Measurements from ENCODE around the gene NFATC2IP.

The NFATC2IP gene

GRCh38 chr16:28905229-28905754, 45.4 kb upstream of the NFATC2IP start:
- in situ Hi-C loops (cut with HindIII; ENCODE audit: low sequenced_read_pairs): no loop called here
- H3K4me3 ChIP-seq (ENCODE audit: low read depth, low read length): no peak overlapping the region
- no peak for TF ChIP-seq CTCF (IDR thresholded peaks at IDR 0.05; ENCODE audit: low read depth, low read length)
- DNase-seq (ENCODE audit: low read depth, low spot score): no peak

- DNase-seq (ENCODE audit: low read depth, low spot score): no peak
- H3K4me3 ChIP-seq (ENCODE audit: low read depth, low read length): no peak overlapping the region
- in situ Hi-C loops (cut with HindIII; ENCODE audit: low sequenced_read_pairs): no loop called here
- TF ChIP-seq CTCF (IDR thresholded peaks at IDR 0.05; ENCODE audit: low read depth, low read length): no peak
Observed at GRCh38 chr16:28905800-28906372, 44.9 kb upstream of the NFATC2IP start.

- no peak for TF ChIP-seq CTCF (IDR thresholded peaks at IDR 0.05; ENCODE audit: low read depth, low read length)
- DNase-seq (ENCODE audit: low read depth, low spot score): no peak
- no peak overlapping the region for H3K4me3 ChIP-seq (ENCODE audit: low read depth, low read length)
- in situ Hi-C loops (cut with HindIII; ENCODE audit: low sequenced_read_pairs): no loop called here
Observed at GRCh38 chr16:28910086-28911031, 40.4 kb upstream of the NFATC2IP start.

GRCh38 chr16:28912558-28912957, 38.2 kb upstream of the NFATC2IP start:
- TF ChIP-seq CTCF (IDR thresholded peaks at IDR 0.05; ENCODE audit: low read depth, low read length): no peak
- in situ Hi-C loops (cut with HindIII; ENCODE audit: low sequenced_read_pairs): no loop called here
- DNase-seq (ENCODE audit: low read depth, low spot score): no peak
- H3K4me3 ChIP-seq (ENCODE audit: low read depth, low read length): no peak overlapping the region

- no peak for DNase-seq (ENCODE audit: low read depth, low spot score)
- TF ChIP-seq CTCF (IDR thresholded peaks at IDR 0.05; ENCODE audit: low read depth, low read length): no peak
- no peak overlapping the region for H3K4me3 ChIP-seq (ENCODE audit: low read depth, low read length)
- in situ Hi-C loops (cut with HindIII; ENCODE audit: low sequenced_read_pairs): no loop called here
Observed at GRCh38 chr16:28913946-28914724, 36.6 kb upstream of the NFATC2IP start.

GRCh38 chr16:28915181-28915580, 35.6 kb upstream of the NFATC2IP start:
- TF ChIP-seq CTCF (IDR thresholded peaks at IDR 0.05; ENCODE audit: low read depth, low read length): no peak
- in situ Hi-C loops (cut with HindIII; ENCODE audit: low sequenced_read_pairs): no loop called here
- peak; percentile 17 for DNase-seq (ENCODE audit: low read depth, low spot score)
- H3K4me3 ChIP-seq (ENCODE audit: low read depth, low read length): no peak overlapping the region
